ENCODE results near the gene LRGUK.

LRGUK gene

GRCh38 chr7:134108802-134109201 lies 18.3 kb upstream of the LRGUK start:
- H3K4me3 ChIP-seq (ENCODE audit: low read depth, low read length): no peak overlapping the region
- no peak for DNase-seq (ENCODE audit: low read depth)
- no peak for TF ChIP-seq CTCF (IDR thresholded peaks at IDR 0.05; ENCODE audit: insufficient read depth, low read depth, low read length, missing control alignments)

- no peak for DNase-seq (ENCODE audit: low read depth)
- TF ChIP-seq CTCF (IDR thresholded peaks at IDR 0.05; ENCODE audit: insufficient read depth, low read depth, low read length, missing control alignments): no peak
Measured at GRCh38 chr7:134113655-134114054, 13.5 kb upstream of the LRGUK start.

GRCh38 chr7:134114992-134115391 lies 12.1 kb upstream of the LRGUK start:
- H3K4me3 ChIP-seq (ENCODE audit: low read depth, low read length): no peak overlapping the region
- no peak for TF ChIP-seq CTCF (IDR thresholded peaks at IDR 0.05; ENCODE audit: insufficient read depth, low read depth, low read length, missing control alignments)
- no peak for DNase-seq (ENCODE audit: low read depth)

More at GRCh38 chr7:134113655-134114054, 13.5 kb upstream of the LRGUK start:
- H3K4me3 ChIP-seq (ENCODE audit: low read depth, low read length): no peak overlapping the region

GRCh38 chr7:134120405-134120804 lies 6.7 kb upstream of the LRGUK start:
- TF ChIP-seq CTCF (IDR thresholded peaks at IDR 0.05; ENCODE audit: insufficient read depth, low read depth, low read length, missing control alignments): no peak
- DNase-seq (ENCODE audit: low read depth): no peak
- H3K4me3 ChIP-seq (ENCODE audit: low read depth, low read length): no peak overlapping the region

GRCh38 chr7:134121632-134122139 lies 5.5 kb upstream of the LRGUK start:
- DNase-seq (ENCODE audit: low read depth): no peak
- TF ChIP-seq CTCF (IDR thresholded peaks at IDR 0.05; ENCODE audit: insufficient read depth, low read depth, low read length, missing control alignments): no peak
- no peak overlapping the region for H3K4me3 ChIP-seq (ENCODE audit: low read depth, low read length)

GRCh38 chr7:134122980-134123379 lies 4.2 kb upstream of the LRGUK start:
- no peak for DNase-seq (ENCODE audit: low read depth)
- H3K4me3 ChIP-seq (ENCODE audit: low read depth, low read length): no peak overlapping the region
- no peak for TF ChIP-seq CTCF (IDR thresholded peaks at IDR 0.05; ENCODE audit: insufficient read depth, low read depth, low read length, missing control alignments)

GRCh38 chr7:134126146-134126545 lies 994 bp upstream of the LRGUK start:
- no peak overlapping the region for H3K4me3 ChIP-seq (ENCODE audit: low read depth, low read length)
- no peak for TF ChIP-seq CTCF (IDR thresholded peaks at IDR 0.05; ENCODE audit: insufficient read depth, low read depth, low read length, missing control alignments)
- no peak for DNase-seq (ENCODE audit: low read depth)

All from GM12865 (cell line).